ENCODE results near the gene CEP85. TPM values are rescaled to one million over a fixed set of nuclear protein-coding genes. Genes with fewer than 3 reads are reported as not detected.
"Not testable (repeated sequence)": the region's sequence is repeated elsewhere in the genome, so short reads cannot be mapped to it uniquely, and the experiment has no call there.

CEP85 gene
- total RNA-seq, 2 experiments from 2014 or later: 35.5 to 37.7 TPM

DNA sequence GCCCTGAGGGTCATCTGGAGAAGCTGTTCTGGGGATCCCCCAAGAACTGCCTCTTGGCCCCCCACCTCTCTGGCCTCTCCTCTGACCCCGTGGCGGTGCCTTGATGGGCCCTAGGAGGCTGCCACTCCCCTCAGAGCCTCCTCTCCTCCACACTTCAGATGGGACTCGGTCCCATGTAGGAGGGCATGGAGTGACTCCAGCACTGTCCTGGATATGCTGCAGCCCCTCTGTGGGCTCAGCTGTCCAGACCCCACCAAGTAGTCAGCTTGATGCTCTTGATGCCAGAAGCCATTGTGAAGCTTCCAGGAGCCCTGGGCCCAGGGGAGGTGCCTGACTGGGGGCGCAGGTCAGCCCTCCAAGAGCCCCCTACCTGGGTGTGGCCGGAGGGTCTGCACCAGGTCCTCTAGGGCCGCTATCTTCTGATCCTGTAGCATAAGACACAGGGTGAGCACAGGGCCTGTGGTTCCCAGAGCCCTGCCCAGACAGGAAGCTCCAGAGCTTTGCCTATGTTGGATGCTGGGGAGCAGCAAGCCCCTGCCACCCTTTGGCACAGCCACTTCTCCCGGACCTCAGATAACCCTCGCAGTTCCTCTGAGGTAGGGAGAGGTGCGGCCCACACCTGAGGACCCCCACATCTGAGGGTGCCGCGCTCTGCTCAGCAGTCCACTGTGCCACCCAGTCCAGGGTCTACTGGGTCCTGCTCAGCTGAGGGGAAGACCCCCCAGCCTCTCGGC lies 63.2 kb downstream of the CEP85 start:
- Mint-ChIP-seq H3K36me3 (ENCODE audit: low read depth) (peaks cover 5% of the 10 kb centered on the region), H3K27ac (no peak overlapping the region), H3K4me1 (peaks cover 13% of the 10 kb centered on the region), H3K9me3 (no peaks in the 10 kb centered on the region), H3K4me3 (no peak overlapping the region), H3K27me3 (no peaks in the 10 kb centered on the region)
- ChIA-PET CTCF (interaction anchor here (0.6 to 2.8 kb wide), 4 partner anchors 12 to 91 kb away, joined by 3 to 13 read pairs (median 4); no protein-coding TSS in a partner anchor), POLR2A (interaction anchor here (1.3 to 28.5 kb wide), 4 partner anchors 9 to 20 kb away, joined by 3 to 1302 read pairs (median 6); partner anchors contain the start of genes CD52, SH3BGRL3 and UBXN11)
- DNase-seq: no peak

DNA sequence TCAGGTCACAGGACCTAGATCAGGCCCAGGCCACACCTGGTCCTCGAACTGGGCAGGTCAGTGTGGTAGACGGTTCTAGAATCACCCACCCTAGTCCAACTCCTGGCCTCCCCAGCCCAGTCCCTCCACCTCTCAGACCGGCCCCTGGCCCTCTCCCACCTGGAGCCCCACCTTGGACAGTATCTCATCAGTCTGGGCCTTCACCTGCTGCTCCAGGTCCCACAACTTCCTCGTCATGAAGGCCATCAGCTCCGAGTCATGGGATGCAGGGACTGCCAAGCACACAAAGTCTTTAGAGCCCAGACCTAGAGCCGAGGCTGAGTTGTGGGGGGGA lies 63.8 kb downstream of the CEP85 start:
- Mint-ChIP-seq H3K9me3 (no peaks in the 10 kb centered on the region), H3K36me3 (ENCODE audit: low read depth) (peaks cover 5% of the 10 kb centered on the region), H3K4me3 (no peak overlapping the region), H3K27me3 (no peaks in the 10 kb centered on the region), H3K27ac (no peak overlapping the region), H3K4me1 (peaks cover 13% of the 10 kb centered on the region)
- DNase-seq: no peak
- CTCF ChIA-PET: interaction anchor here (0.6 to 2.8 kb wide), 2 partner anchors 12 to 91 kb away, joined by 3 to 13 read pairs; no protein-coding TSS in a partner anchor
- POLR2A ChIA-PET: interaction anchor here (1.7 to 28.5 kb wide), 3 partner anchors 8 to 14 kb away, joined by 6 to 1302 read pairs (median 7); partner anchors contain the start of genes SH3BGRL3 and UBXN11

- Mint-ChIP-seq H3K27ac (no peak overlapping the region), H3K4me3 (no peak overlapping the region), H3K4me1 (peaks cover 19% of the 10 kb centered on the region), H3K36me3 (ENCODE audit: low read depth) (no peaks in the 10 kb centered on the region), H3K9me3 (no peaks in the 10 kb centered on the region), H3K27me3 (no peaks in the 10 kb centered on the region)
- ChIA-PET POLR2A (interaction anchor here (1.5 to 28.5 kb wide), 2 partner anchors 17 kb away, joined by 6 to 1302 read pairs; partner anchors contain the start of genes CD52 and SH3BGRL3), CTCF (interaction anchor here (0.9 to 2.8 kb wide), 2 partner anchors 15 to 16 kb away, joined by 3 to 13 read pairs; no protein-coding TSS in a partner anchor)
- no peak for DNase-seq
These were observed 66.7 kb downstream of the CEP85 start for GRCh38 chr1:26300578-26301275.

DNA sequence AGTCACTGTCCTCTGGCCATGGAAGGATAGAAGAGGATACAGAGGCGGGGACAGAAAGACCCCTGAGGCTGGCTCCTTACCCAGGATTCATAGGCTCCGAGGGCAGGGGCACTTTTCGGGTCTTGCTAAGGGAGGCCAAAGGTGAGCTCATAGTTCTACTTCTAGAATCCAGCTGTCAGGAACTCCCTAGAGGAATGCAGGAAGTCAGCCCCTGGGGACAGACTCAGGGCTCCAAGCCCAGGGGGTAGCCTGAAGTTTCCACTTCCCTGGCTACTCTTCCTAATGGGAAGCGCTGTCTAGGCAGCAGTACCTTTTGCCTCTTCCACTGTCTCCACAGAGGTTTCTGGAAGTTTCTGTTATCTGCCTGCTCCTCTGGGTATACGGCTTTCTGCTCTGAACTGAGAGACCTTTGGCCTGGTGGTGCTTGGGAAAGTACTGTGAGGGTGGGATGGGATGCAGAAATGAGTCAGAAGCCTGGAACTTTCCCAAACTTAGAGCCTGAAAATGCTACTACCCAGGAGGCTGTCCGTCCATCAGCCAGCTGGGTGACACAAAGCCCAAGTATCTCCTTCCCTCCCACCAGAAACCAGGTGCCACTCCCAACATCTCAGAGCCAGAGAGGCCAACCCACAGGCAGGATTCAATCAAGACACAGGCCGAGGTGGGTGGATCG lies 68.9 kb downstream of the CEP85 start:
- no peak for DNase-seq
- ChIA-PET CTCF (interaction anchor here (2.0 to 2.7 kb wide), 2 partner anchors 14 to 18 kb away, joined by 5 to 8 read pairs; no protein-coding TSS in a partner anchor), POLR2A (interaction anchor here (8.6 to 28.5 kb wide), 2 partner anchors 15 to 19 kb away, joined by 216 to 1302 read pairs; partner anchors contain the start of genes CD52 and SH3BGRL3)
- no peak overlapping the region for H3K27ac Mint-ChIP-seq
- H3K27me3 Mint-ChIP-seq: no peaks in the 10 kb centered on the region
- no peaks in the 10 kb centered on the region for H3K36me3 Mint-ChIP-seq (ENCODE audit: low read depth)
- no peaks in the 10 kb centered on the region for H3K9me3 Mint-ChIP-seq
- H3K4me1 Mint-ChIP-seq: peaks cover 37% of the 10 kb centered on the region
- no peak overlapping the region for H3K4me3 Mint-ChIP-seq

GRCh38 chr1:26305667-26306289 lies 71.8 kb downstream of the CEP85 start:
- peak overlapping the region; percentile 98 for H3K27ac Mint-ChIP-seq
- H3K36me3 Mint-ChIP-seq (ENCODE audit: low read depth): no peaks in the 10 kb centered on the region
- ChIA-PET POLR2A (interaction anchor here (0.6 to 28.5 kb wide), 4 partner anchors 9 to 69 kb away, joined by 3 to 1302 read pairs (median 112); partner anchors contain the start of genes CD52 and SH3BGRL3), CTCF (interaction anchor here (0.6 to 21.0 kb wide), 3 partner anchors 13 to 85 kb away, joined by 3 to 883 read pairs (median 5); partner anchors contain the start of genes CD52 and SH3BGRL3)
- H3K9me3 Mint-ChIP-seq: no peaks in the 10 kb centered on the region
- no peak for DNase-seq
- peak overlapping the region; percentile 90 for H3K4me3 Mint-ChIP-seq
- H3K4me1 Mint-ChIP-seq: peaks cover 44% of the 10 kb centered on the region
- no peaks in the 10 kb centered on the region for H3K27me3 Mint-ChIP-seq

- ChIA-PET CTCF (interaction anchor here (0.6 to 21.0 kb wide), 11 partner anchors 11 to 690 kb away, joined by 3 to 883 read pairs (median 8); partner anchors contain the start of genes CD52, CEP85 and SH3BGRL3), POLR2A (interaction anchor here (0.6 to 28.5 kb wide), 10 partner anchors 9 to 126 kb away, joined by 3 to 1302 read pairs (median 6); partner anchors contain the start of genes CD52, CEP85, DHDDS and SH3BGRL3)
- Mint-ChIP-seq H3K27ac (peak within 1 kb of the TSS; percentile 98), H3K9me3 (no peaks in the 10 kb centered on the region), H3K4me3 (peak within 1 kb of the TSS; percentile 90), H3K27me3 (no peaks in the 10 kb centered on the region), H3K36me3 (ENCODE audit: low read depth) (no peaks in the 10 kb centered on the region), H3K4me1 (peaks cover 43% of the 10 kb centered on the region)
- peak; percentile 96 for DNase-seq
These were observed 72.6 kb downstream of the CEP85 start, which contains the start of gene UBXN11 for GRCh38 chr1:26306290-26307229. Gene UBXN11, minus strand, starts transcription at chr1:26306636. Its CDS starts 3,753 bp downstream, at chr1:26302883.

- H3K27ac Mint-ChIP-seq: peak overlapping the region; percentile 98
- H3K4me1 Mint-ChIP-seq: peaks cover 49% of the 10 kb centered on the region
- peak; percentile 48 for DNase-seq
- H3K36me3 Mint-ChIP-seq (ENCODE audit: low read depth): no peaks in the 10 kb centered on the region
- ChIA-PET POLR2A (interaction anchor here (0.9 to 28.5 kb wide), 13 partner anchors 8 to 234 kb away, joined by 3 to 1302 read pairs (median 6); partner anchors contain the start of genes CD52, CEP85, DHDDS and SH3BGRL3), CTCF (interaction anchor here (0.8 to 21.0 kb wide), 13 partner anchors 10 to 138 kb away, joined by 3 to 883 read pairs (median 6); partner anchors contain the start of genes CD52, CEP85, DHDDS and SH3BGRL3)
- peak overlapping the region; percentile 90 for H3K4me3 Mint-ChIP-seq
- no peaks in the 10 kb centered on the region for H3K27me3 Mint-ChIP-seq
- no peaks in the 10 kb centered on the region for H3K9me3 Mint-ChIP-seq
These were observed 73.4 kb downstream of the CEP85 start for GRCh38 chr1:26307363-26307781.

GRCh38 chr1:26307966-26308899 lies 74.2 kb downstream of the CEP85 start:
- Mint-ChIP-seq H3K4me1 (peaks cover 54% of the 10 kb centered on the region), H3K4me3 (peak overlapping the region; percentile 90), H3K27ac (peak overlapping the region; percentile 98)
- H3K27me3 Mint-ChIP-seq; H3K36me3 Mint-ChIP-seq (ENCODE audit: low read depth); H3K9me3 Mint-ChIP-seq: not testable (repeated sequence)
- ChIA-PET CTCF (interaction anchor here (0.7 to 21.0 kb wide), 14 partner anchors 9 to 631 kb away, joined by 3 to 883 read pairs (median 6); partner anchors contain the start of genes CD52, CEP85, DHDDS and SH3BGRL3), POLR2A (interaction anchor here (1.0 to 28.5 kb wide), 13 partner anchors 9 to 233 kb away, joined by 3 to 1302 read pairs (median 6); partner anchors contain the start of genes CD52, CEP85, DHDDS and SH3BGRL3)
- peak; percentile 44 for DNase-seq

GRCh38 chr1:26314501-26314900 lies 80.5 kb downstream of the CEP85 start:
- no peaks in the 10 kb centered on the region for H3K27me3 Mint-ChIP-seq
- H3K9me3 Mint-ChIP-seq: no peaks in the 10 kb centered on the region
- H3K4me3 Mint-ChIP-seq: no peak overlapping the region
- H3K36me3 Mint-ChIP-seq (ENCODE audit: low read depth): peaks cover 19% of the 10 kb centered on the region
- ChIA-PET POLR2A (interaction anchor here (1.0 to 28.5 kb wide), 4 partner anchors 8 to 77 kb away, joined by 3 to 1302 read pairs (median 110); partner anchors contain the start of genes SH3BGRL3 and UBXN11), CTCF (interaction anchor here (0.7 to 21.0 kb wide), 8 partner anchors 7 to 145 kb away, joined by 3 to 883 read pairs (median 4); partner anchors contain the start of genes CEP85, SH3BGRL3, UBXN11 and ZNF593)
- peak overlapping the region; percentile 63 for H3K27ac Mint-ChIP-seq
- DNase-seq: no peak
- peaks cover 59% of the 10 kb centered on the region for H3K4me1 Mint-ChIP-seq
